GM19239 (cell line): ENCODE data around the gene LRRC25.
"Not testable (repeated sequence)": the region's sequence is repeated elsewhere in the genome, so short reads cannot be mapped to it uniquely, and the experiment has no call there.

ENCODE experiments used
- DNase-seq: peaks from one replicate; pipeline ENCODE4 v3.0.0; 2011; ENCODE audit warnings: low spot score; ENCODE audit not compliant: insufficient read length
- FAIRE-seq: peaks from 2 replicates; lab custom pipeline; 2011; peaks lifted over from hg19 to GRCh38; lab: Jason Lieb, UNC

Gene LRRC25

GRCh38 chr19:18354743-18355142, 42.7 kb downstream of the LRRC25 start:
- FAIRE-seq: not testable (repeated sequence)

GRCh38 chr19:18353378-18354005, 43.9 kb downstream of the LRRC25 start:
- FAIRE-seq: no peak

More at GRCh38 chr19:18354743-18355142, 42.7 kb downstream of the LRRC25 start:
- DNase-seq: not testable (repeated sequence)

GRCh38 chr19:18351544-18351943, 45.9 kb downstream of the LRRC25 start:
- DNase-seq (no peak), FAIRE-seq (no peak)

More at GRCh38 chr19:18353378-18354005, 43.9 kb downstream of the LRRC25 start:
- DNase-seq: no peak

- no peak for DNase-seq
- FAIRE-seq: no peak
These were observed 46.9 kb downstream of the LRRC25 start for GRCh38 chr19:18350490-18350889.

GRCh38 chr19:18349524-18350128, 47.8 kb downstream of the LRRC25 start:
- FAIRE-seq (peak; percentile 35), DNase-seq (peak; percentile 51)

- DNase-seq, FAIRE-seq: not testable (repeated sequence)
These were observed 48.5 kb downstream of the LRRC25 start for GRCh38 chr19:18348818-18349339.

- FAIRE-seq (no peak), DNase-seq (no peak)
These were observed 49.3 kb downstream of the LRRC25 start for GRCh38 chr19:18348171-18348570.

- no peak for FAIRE-seq
- no peak for DNase-seq
These were observed 51.3 kb downstream of the LRRC25 start for GRCh38 chr19:18346091-18346490.

- no peak for FAIRE-seq
- no peak for DNase-seq
These were observed 52.1 kb downstream of the LRRC25 start for GRCh38 chr19:18345296-18345695.

- DNase-seq (no peak), FAIRE-seq (no peak)
These were observed 52.9 kb downstream of the LRRC25 start for GRCh38 chr19:18344582-18344950.

GRCh38 chr19:18342090-18342632, 55.3 kb downstream of the LRRC25 start:
- no peak for FAIRE-seq
- no peak for DNase-seq
